Fibroblast of mammary gland (primary cell): ENCODE results near the gene ZNF226.
"Not testable (repeated sequence)": the region's sequence is repeated elsewhere in the genome, so short reads cannot be mapped to it uniquely, and the experiment has no call there.

ENCODE experiments used
- DNase-seq: peaks from one replicate; pipeline ENCODE4 v3.0.0-alpha.2; 2010; ENCODE audit warnings: low read depth
- H3K4me3 ChIP-seq: 2 replicates; pipeline ENCODE4 v1.5.1; 2011; ENCODE audit warnings: low read depth, mild to moderate bottlenecking, low read length, moderate library complexity; ENCODE audit not compliant: control insufficient read depth
- CTCF ChIP-seq: conservative IDR thresholded peaks from 2 replicates; pipeline ENCODE4 v1.5.1; 2011; ENCODE audit warnings: low read depth, low read length, inconsistent platforms; ENCODE audit not compliant: control insufficient read depth, insufficient read depth

Gene ZNF226

GRCh38 chr19:44192127-44192526 is 27.2 kb downstream of the ZNF226 start:
- DNase-seq, result no peak
- no peak overlapping the region for H3K4me3 ChIP-seq
- TF ChIP-seq CTCF, result no peak

- TF ChIP-seq CTCF, result no peak
- DNase-seq, result no peak
- H3K4me3 ChIP-seq, result no peak overlapping the region
Observed at GRCh38 chr19:44196772-44197171, 31.9 kb downstream of the ZNF226 start.

GRCh38 chr19:44202470-44202869 is 37.6 kb downstream of the ZNF226 start:
- TF ChIP-seq CTCF, result no peak
- no peak overlapping the region for H3K4me3 ChIP-seq
- peak; percentile 58 for DNase-seq

GRCh38 chr19:44202974-44203373 is 38.1 kb downstream of the ZNF226 start:
- no peak overlapping the region for H3K4me3 ChIP-seq
- TF ChIP-seq CTCF, result no peak
- no peak for DNase-seq

- not testable (repeated sequence) for H3K4me3 ChIP-seq, DNase-seq
Observed at GRCh38 chr19:44203877-44204276, 39.0 kb downstream of the ZNF226 start.

- H3K4me3 ChIP-seq, result no peak overlapping the region
- no peak for DNase-seq
- TF ChIP-seq CTCF, result no peak
Observed at GRCh38 chr19:44204772-44205171, 39.9 kb downstream of the ZNF226 start.

- DNase-seq, result peak; percentile 93
- TF ChIP-seq CTCF, result no peak
Observed at GRCh38 chr19:44207126-44207803, 42.4 kb downstream of the ZNF226 start.

More at GRCh38 chr19:44207126-44207803, 42.4 kb downstream of the ZNF226 start:
- H3K4me3 ChIP-seq, result peak overlapping the region; percentile 95
